ENCODE results near the gene FEZ2.

Gene FEZ2

GRCh38 chr2:36520431-36520830 is 77.5 kb downstream of the FEZ2 start:
- no peak for TF ChIP-seq CTCF (IDR thresholded peaks at IDR 0.05; ENCODE audit: low read depth, low read length)
- no peak for DNase-seq (ENCODE audit: extremely low read depth, low read depth)

- no peak for TF ChIP-seq CTCF (IDR thresholded peaks at IDR 0.05; ENCODE audit: low read depth, low read length)
- no peak for DNase-seq (ENCODE audit: extremely low read depth, low read depth)
These were observed 81.7 kb downstream of the FEZ2 start for GRCh38 chr2:36516136-36516870.

GRCh38 chr2:36515538-36515937 is 82.4 kb downstream of the FEZ2 start:
- DNase-seq (ENCODE audit: extremely low read depth, low read depth): no peak
- TF ChIP-seq CTCF (IDR thresholded peaks at IDR 0.05; ENCODE audit: low read depth, low read length): no peak

- DNase-seq (ENCODE audit: extremely low read depth, low read depth): no peak
- TF ChIP-seq CTCF (IDR thresholded peaks at IDR 0.05; ENCODE audit: low read depth, low read length): no peak
These were observed 84.3 kb downstream of the FEZ2 start for GRCh38 chr2:36513661-36514060.

- no peak for DNase-seq (ENCODE audit: extremely low read depth, low read depth)
- no peak for TF ChIP-seq CTCF (IDR thresholded peaks at IDR 0.05; ENCODE audit: low read depth, low read length)
These were observed 85.3 kb downstream of the FEZ2 start for GRCh38 chr2:36512705-36513104.

GRCh38 chr2:36511858-36512603 is 85.9 kb downstream of the FEZ2 start:
- no peak for TF ChIP-seq CTCF (IDR thresholded peaks at IDR 0.05; ENCODE audit: low read depth, low read length)
- DNase-seq (ENCODE audit: extremely low read depth, low read depth): no peak

GRCh38 chr2:36509075-36509474 is 88.9 kb downstream of the FEZ2 start:
- no peak for TF ChIP-seq CTCF (IDR thresholded peaks at IDR 0.05; ENCODE audit: low read depth, low read length)

More at GRCh38 chr2:36509075-36509474, 88.9 kb downstream of the FEZ2 start:
- no peak for DNase-seq (ENCODE audit: extremely low read depth, low read depth)

Measured in AG09319 (cell line).